Suprapubic skin (tissue), 4 donors: Measurements from ENCODE around the gene GABRD. TPM values are rescaled to one million over a fixed set of nuclear protein-coding genes. Genes with fewer than 3 reads are reported as not detected.

Experiments
- DNase-seq, 2 donors: peaks; one replicate each; pipeline ENCODE4 v3.0.0-alpha.2; 2019; ENCODE audit warnings: low spot score in 2 of 2
- H3K27ac ChIP-seq: fragments of 200-600 bp; sonication (generic); one replicate; pipeline ENCODE4 v1.5.1; 2019
- H3K27me3 ChIP-seq: fragments of 200-600 bp; sonication (generic); one replicate; pipeline ENCODE4 v1.5.1; 2019
- H3K36me3 ChIP-seq: fragments of 200-600 bp; sonication (generic); one replicate; pipeline ENCODE4 v1.5.1; 2019
- H3K4me1 ChIP-seq: fragments of 200-600 bp; sonication (generic); one replicate; pipeline ENCODE4 v1.5.1; 2019
- H3K4me3 ChIP-seq: fragments of 200-600 bp; sonication (generic); one replicate; pipeline ENCODE4 v1.5.1; 2019; ENCODE audit warnings: mild to moderate bottlenecking
- H3K9me3 ChIP-seq: fragments of 200-600 bp; sonication (generic); one replicate; pipeline ENCODE4 v1.5.1; 2019
- CTCF ChIP-seq, 2 donors: fragments of 200-600 bp in 1 of 2; fragments of 450-650 bp in 1 of 2; sonication (generic) in 1 of 2; IDR thresholded peaks; one replicate each; pipeline ENCODE4 v1.5.1; 2016 to 2019; ENCODE audit warnings: antibody characterized with exemption in 2 of 2, mild to moderate bottlenecking in 1 of 2, moderate library complexity in 1 of 2
- EP300 ChIP-seq: sonication (generic); formaldehyde crosslinking; IDR thresholded peaks from one replicate; pipeline ENCODE4 v1.6.1; 2017; ENCODE audit warnings: antibody characterized with exemption
- POLR2A ChIP-seq, 2 donors: fragments of 450-650 bp; IDR thresholded peaks; one replicate each; pipeline ENCODE4 v1.6.1; 2017; ENCODE audit warnings: antibody characterized with exemption in 2 of 2, mild to moderate bottlenecking in 2 of 2, moderate library complexity in 2 of 2
- POLR2AphosphoS5 ChIP-seq, 3 donors: sonication (generic); formaldehyde crosslinking; IDR thresholded peaks; one replicate each; pipeline ENCODE4 v1.6.1; 2017; ENCODE audit warnings: antibody characterized with exemption in 3 of 3
- WGBS: methylation state at CpG from one replicate; pipeline ENCODE4 v1.1.5; 2018; 5-methylcytosine and 5-hydroxymethylcytosine counted together
- total RNA-seq, 4 donors: library from RNA; depleted of rRNA; stranded (reverse); fragments of >200 nt; gene quantifications; one replicate each; pipeline ENCODE4 v1.1.0, GENCODE V29; 2016

Gene GABRD
- total RNA-seq, 4 donors from 2014 or later = 0.52 to 1.7 (median 1.2) TPM; not detected in 1

GRCh38 chr1:1994536-1994935 lies 24.6 kb upstream of the GABRD start:
- Histone ChIP-seq H3K4me3 (no peak overlapping the region), H3K27me3 (peaks cover 15% of the 10 kb centered on the region), H3K9me3 (no peaks in the 10 kb centered on the region), H3K36me3 (no peaks in the 10 kb centered on the region), H3K4me1 (no peaks in the 10 kb centered on the region), H3K27ac (no peak overlapping the region)
- no peak for DNase-seq
- WGBS = 76% methylated on average over 8 of the region's 8 CpGs
- no peak for TF ChIP-seq POLR2AphosphoS5 (IDR thresholded peaks at IDR 0.05)
- no peak for TF ChIP-seq EP300
- TF ChIP-seq POLR2A (IDR thresholded peaks at IDR 0.05) = no peak
- no peak for TF ChIP-seq CTCF (IDR thresholded peaks at IDR 0.05)

DNA sequence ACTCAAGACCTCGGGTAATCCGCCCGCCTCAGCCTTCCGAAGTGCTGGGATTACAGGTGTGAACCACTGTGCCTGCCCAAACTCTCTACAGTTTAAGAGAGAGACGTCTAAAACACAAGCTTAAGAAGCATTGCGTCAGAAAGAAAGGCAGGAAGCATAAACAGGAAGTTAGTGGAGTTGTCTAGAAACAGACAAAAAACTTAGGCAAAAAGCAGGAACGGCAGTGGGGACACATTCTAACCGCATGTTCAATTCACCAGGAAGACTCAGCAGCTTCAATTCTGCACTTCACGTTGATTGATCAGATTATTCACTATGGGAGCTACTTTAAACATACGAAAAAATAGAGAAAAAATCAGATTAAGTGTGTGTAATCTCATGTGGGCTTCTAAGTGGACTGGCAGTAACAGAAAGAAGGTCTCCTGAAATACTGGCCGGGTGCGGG lies 22.9 kb upstream of the GABRD start:
- no peak overlapping the region for H3K4me3 ChIP-seq
- no peaks in the 10 kb centered on the region for H3K36me3 ChIP-seq
- TF ChIP-seq CTCF (IDR thresholded peaks at IDR 0.05) (no peak), POLR2AphosphoS5 (IDR thresholded peaks at IDR 0.05) (no peak), POLR2A (IDR thresholded peaks at IDR 0.05) (no peak), EP300 (no peak)
- no peaks in the 10 kb centered on the region for H3K9me3 ChIP-seq
- no peak for DNase-seq
- H3K27ac ChIP-seq = no peak overlapping the region
- H3K27me3 ChIP-seq = peaks cover 25% of the 10 kb centered on the region
- H3K4me1 ChIP-seq = no peaks in the 10 kb centered on the region
- 73% methylated on average over 12 of the region's 12 CpGs for WGBS

DNA sequence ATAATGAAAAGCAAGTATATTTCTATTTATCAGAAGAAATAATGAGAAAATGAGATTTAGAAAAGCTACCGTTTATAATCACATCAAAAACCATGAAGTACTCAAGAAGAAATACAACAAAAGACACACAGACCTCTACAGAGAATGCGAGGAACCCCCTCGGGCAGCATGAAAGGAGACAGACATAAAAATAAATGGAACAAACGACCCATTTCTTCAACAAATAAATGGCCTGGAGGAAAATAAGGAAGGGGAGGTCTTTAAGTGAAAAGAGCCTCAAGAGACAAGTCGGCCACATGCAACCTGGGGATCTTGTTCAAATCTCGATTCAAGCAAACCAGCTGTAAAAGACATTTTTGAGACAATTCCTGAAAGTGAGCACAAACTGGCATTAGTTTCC lies 21.6 kb upstream of the GABRD start:
- no peak for DNase-seq
- no peak overlapping the region for H3K27ac ChIP-seq
- no peaks in the 10 kb centered on the region for H3K9me3 ChIP-seq
- H3K4me1 ChIP-seq = no peaks in the 10 kb centered on the region
- no peaks in the 10 kb centered on the region for H3K36me3 ChIP-seq
- TF ChIP-seq POLR2AphosphoS5 (IDR thresholded peaks at IDR 0.05) = no peak
- no peak for TF ChIP-seq CTCF (IDR thresholded peaks at IDR 0.05)
- no peak for TF ChIP-seq EP300
- TF ChIP-seq POLR2A (IDR thresholded peaks at IDR 0.05) = no peak
- no peak overlapping the region for H3K4me3 ChIP-seq
- H3K27me3 ChIP-seq = peaks cover 33% of the 10 kb centered on the region
- WGBS = 56% methylated on average over 6 of the region's 6 CpGs

DNA sequence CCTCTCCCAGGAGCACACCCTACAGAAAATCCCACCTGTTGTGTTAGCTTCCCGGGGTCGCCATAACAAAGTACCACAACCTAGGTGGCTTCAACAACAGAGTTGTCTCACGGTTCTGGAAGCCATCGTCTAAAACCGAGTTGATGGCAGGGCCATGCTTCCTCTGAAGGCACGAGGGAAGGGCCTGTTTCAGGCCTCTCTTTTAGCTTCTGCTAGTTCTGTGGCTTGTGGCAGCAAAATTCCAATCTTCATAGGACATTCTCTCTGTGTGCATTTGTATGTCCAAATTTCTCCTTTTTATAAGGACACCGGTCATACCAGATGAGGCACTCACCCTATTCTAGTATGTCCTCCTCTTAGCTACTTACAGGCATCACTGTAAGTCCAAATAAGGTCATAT lies 18.7 kb upstream of the GABRD start:
- peaks cover 54% of the 10 kb centered on the region for H3K27me3 ChIP-seq
- no peak for DNase-seq
- H3K36me3 ChIP-seq = no peaks in the 10 kb centered on the region
- TF ChIP-seq POLR2AphosphoS5 (IDR thresholded peaks at IDR 0.05) = no peak
- TF ChIP-seq POLR2A (IDR thresholded peaks at IDR 0.05) = no peak
- no peak for TF ChIP-seq EP300
- no peak for TF ChIP-seq CTCF (IDR thresholded peaks at IDR 0.05)
- H3K4me1 ChIP-seq = peaks cover 6% of the 10 kb centered on the region
- H3K4me3 ChIP-seq = no peak overlapping the region
- H3K9me3 ChIP-seq = no peaks in the 10 kb centered on the region
- H3K27ac ChIP-seq = no peak overlapping the region
- 85% methylated on average over 7 of the region's 7 CpGs for WGBS

GRCh38 chr1:2000850-2001249 lies 18.3 kb upstream of the GABRD start:
- H3K36me3 ChIP-seq = no peaks in the 10 kb centered on the region
- H3K4me1 ChIP-seq = peaks cover 6% of the 10 kb centered on the region
- TF ChIP-seq EP300 = no peak
- no peak for TF ChIP-seq POLR2AphosphoS5 (IDR thresholded peaks at IDR 0.05)
- TF ChIP-seq POLR2A (IDR thresholded peaks at IDR 0.05) = no peak
- no peak for TF ChIP-seq CTCF (IDR thresholded peaks at IDR 0.05)
- H3K27me3 ChIP-seq = peaks cover 58% of the 10 kb centered on the region
- WGBS = 90% methylated on average over 8 of the region's 9 CpGs
- DNase-seq = no peak
- no peak overlapping the region for H3K27ac ChIP-seq
- no peak overlapping the region for H3K4me3 ChIP-seq
- H3K9me3 ChIP-seq = no peaks in the 10 kb centered on the region
